ENCODE results near the gene STARD9.
A peak's percentile ranks its signal among the peaks of the same experiment; 100 is the strongest.

The STARD9 gene

GRCh38 chr15:42575188-42576039 is at the start of gene STARD9:
TSS of gene STARD9 (plus strand) at chr15:42575606. CDS start at chr15:42575716, 110 bp downstream.
- Histone ChIP-seq H3K4me1 (ENCODE audit: insufficient read depth, low read length, poor library complexity, severe bottlenecking) (peaks cover 35% of the 10 kb centered on the region), H3K9me2 (replicated peaks; ENCODE audit: low read depth, low read length) (no peaks in the 10 kb centered on the region), H3K9ac (ENCODE audit: low read depth, low read length, poor library complexity, severe bottlenecking) (peak within 1 kb of the TSS; percentile 79), H3K79me2 (ENCODE audit: insufficient read depth, low read length) (peaks cover 49% of the 10 kb centered on the region), H4K20me1 (ENCODE audit: insufficient read depth, low read length, poor library complexity, severe bottlenecking) (peaks cover 25% of the 10 kb centered on the region), H3F3A (ENCODE audit: low read depth) (no peaks in the 10 kb centered on the region), H2AFZ (ENCODE audit: low read length) (peak within 1 kb of the TSS; percentile 94), H3K36me3 (ENCODE audit: insufficient read depth, low read length) (no peaks in the 10 kb centered on the region), H3K27me3 (ENCODE audit: insufficient read depth, low read length, poor library complexity, severe bottlenecking) (no peaks in the 10 kb centered on the region), H3K4me3 (ENCODE audit: low read length, poor library complexity, severe bottlenecking) (peak within 1 kb of the TSS; percentile 76), H3K9me3 (ENCODE audit: insufficient read depth, low read depth, low read length) (no peaks in the 10 kb centered on the region), H3K4me2 (ENCODE audit: low read depth, low read length, poor library complexity, severe bottlenecking) (peak within 1 kb of the TSS; percentile 93)
- TF ChIP-seq CTCF (conservative IDR thresholded peaks at IDR 0.05; ENCODE audit: low read length) (no peak), EZH2phosphoT487 (IDR thresholded peaks at IDR 0.05; ENCODE audit: borderline replicate concordance) (no peak)

- Histone ChIP-seq H3K4me2 (ENCODE audit: low read depth, low read length, poor library complexity, severe bottlenecking) (no peak overlapping the region), H3K9ac (ENCODE audit: low read depth, low read length, poor library complexity, severe bottlenecking) (no peak overlapping the region), H3K79me2 (ENCODE audit: insufficient read depth, low read length) (no peaks in the 10 kb centered on the region), H3K9me3 (ENCODE audit: insufficient read depth, low read depth, low read length) (no peaks in the 10 kb centered on the region), H3F3A (ENCODE audit: low read depth) (no peaks in the 10 kb centered on the region), H3K4me3 (ENCODE audit: low read length, poor library complexity, severe bottlenecking) (no peak overlapping the region), H3K36me3 (ENCODE audit: insufficient read depth, low read length) (peaks cover 37% of the 10 kb centered on the region; the same call in 1 of the 2 replicates), H4K20me1 (ENCODE audit: insufficient read depth, low read length, poor library complexity, severe bottlenecking) (no peaks in the 10 kb centered on the region), H3K9me2 (replicated peaks; ENCODE audit: low read depth, low read length) (no peaks in the 10 kb centered on the region), H3K4me1 (ENCODE audit: insufficient read depth, low read length, poor library complexity, severe bottlenecking) (no peaks in the 10 kb centered on the region), H2AFZ (ENCODE audit: low read length) (no peak overlapping the region), H3K27me3 (ENCODE audit: insufficient read depth, low read length, poor library complexity, severe bottlenecking) (no peaks in the 10 kb centered on the region)
- TF ChIP-seq CTCF (conservative IDR thresholded peaks at IDR 0.05; ENCODE audit: low read length): no peak
- TF ChIP-seq EZH2phosphoT487 (IDR thresholded peaks at IDR 0.05; ENCODE audit: borderline replicate concordance): no peak
Measured at GRCh38 chr15:42528970-42529369, 46.4 kb upstream of the STARD9 start.

- Histone ChIP-seq H3K4me2 (ENCODE audit: low read depth, low read length, poor library complexity, severe bottlenecking) (no peak overlapping the region), H3F3A (ENCODE audit: low read depth) (no peaks in the 10 kb centered on the region), H3K9me2 (replicated peaks; ENCODE audit: low read depth, low read length) (no peaks in the 10 kb centered on the region), H3K9ac (ENCODE audit: low read depth, low read length, poor library complexity, severe bottlenecking) (no peak overlapping the region), H4K20me1 (ENCODE audit: insufficient read depth, low read length, poor library complexity, severe bottlenecking) (no peaks in the 10 kb centered on the region), H3K36me3 (ENCODE audit: insufficient read depth, low read length) (peaks cover 32% of the 10 kb centered on the region; the same call in 1 of the 2 replicates), H3K9me3 (ENCODE audit: insufficient read depth, low read depth, low read length) (no peaks in the 10 kb centered on the region), H3K4me3 (ENCODE audit: low read length, poor library complexity, severe bottlenecking) (no peak overlapping the region), H3K79me2 (ENCODE audit: insufficient read depth, low read length) (no peaks in the 10 kb centered on the region), H2AFZ (ENCODE audit: low read length) (no peak overlapping the region), H3K27me3 (ENCODE audit: insufficient read depth, low read length, poor library complexity, severe bottlenecking) (no peaks in the 10 kb centered on the region), H3K4me1 (ENCODE audit: insufficient read depth, low read length, poor library complexity, severe bottlenecking) (no peaks in the 10 kb centered on the region)
- no peak for TF ChIP-seq EZH2phosphoT487 (IDR thresholded peaks at IDR 0.05; ENCODE audit: borderline replicate concordance)
- no peak for TF ChIP-seq CTCF (conservative IDR thresholded peaks at IDR 0.05; ENCODE audit: low read length)
Measured at GRCh38 chr15:42533246-42533645, 42.2 kb upstream of the STARD9 start.
